Epithelial cell of proximal tubule (primary cell): Measurements from ENCODE around the gene CD24. TPM values are rescaled to one million over a fixed set of nuclear protein-coding genes. Genes with fewer than 3 reads are reported as not detected.

ENCODE experiments used
- DNase-seq: peaks from one replicate; pipeline ENCODE4 v3.0.0-alpha.2; 2011; ENCODE audit warnings: low read depth
- H3K4me3 ChIP-seq: 2 replicates; pipeline ENCODE4 v1.5.1; 2011; ENCODE audit warnings: low read depth, mild to moderate bottlenecking, low read length
- CTCF ChIP-seq: conservative IDR thresholded peaks from 2 replicates; pipeline ENCODE4 v1.5.1; 2012; ENCODE audit warnings: low read depth, mild to moderate bottlenecking, low read length
- total RNA-seq: library from RNA; depleted of rRNA; stranded (reverse); fragments of >200 nt; gene quantifications from 2 replicates; pipeline ENCODE4 v1.2.3, GENCODE V29; 2015

CD24 gene
- total RNA-seq, 1 donor from 2014 or later = 1,068 TPM

- no peak overlapping the region for H3K4me3 ChIP-seq
- no peak for TF ChIP-seq CTCF
- no peak for DNase-seq
Measured at GRCh38 chr6:106966671-106967640, 7.6 kb downstream of the CD24 start.

GRCh38 chr6:106966229-106966628 lies 8.3 kb downstream of the CD24 start:
- H3K4me3 ChIP-seq = no peak overlapping the region
- peak; percentile 41 for TF ChIP-seq CTCF
- DNase-seq = no peak

GRCh38 chr6:106964954-106965353 lies 9.6 kb downstream of the CD24 start:
- no peak for DNase-seq
- no peak overlapping the region for H3K4me3 ChIP-seq
- TF ChIP-seq CTCF = no peak

GRCh38 chr6:106964099-106964498 lies 10.4 kb downstream of the CD24 start:
- DNase-seq = no peak
- TF ChIP-seq CTCF = no peak
- no peak overlapping the region for H3K4me3 ChIP-seq

- DNase-seq = peak; percentile 66
- TF ChIP-seq CTCF = no peak
Measured at GRCh38 chr6:106963544-106963943, 11.0 kb downstream of the CD24 start.

GRCh38 chr6:106961801-106962200 lies 12.7 kb downstream of the CD24 start:
- H3K4me3 ChIP-seq = no peak overlapping the region
- no peak for TF ChIP-seq CTCF
- no peak for DNase-seq

More at GRCh38 chr6:106963544-106963943, 11.0 kb downstream of the CD24 start:
- H3K4me3 ChIP-seq = no peak overlapping the region
